A549 (cell line): ENCODE measurements around the gene CEACAM4.
"Not testable (repeated sequence)": the region's sequence is repeated elsewhere in the genome, so short reads cannot be mapped to it uniquely, and the experiment has no call there.

Experiments
- RCOR1 ChIP-seq: fragments of 150-350 bp; IDR thresholded peaks from 2 replicates; pipeline ENCODE4 v1.6.1; 2014; ENCODE audit warnings: antibody characterized with exemption, low read length, low read depth
- ZNF302 ChIP-seq: fragments of 250-450 bp; sonication (Bioruptor Pico); IDR thresholded peaks from 2 replicates; pipeline ENCODE4 v1.9.0; 2021; ENCODE audit warnings: inconsistent platforms, mild to moderate bottlenecking, moderate library complexity
- TF ChIP-seq, protein P1 (sequence below): fragments of >200 bp; sonication (Bioruptor Twin); formaldehyde crosslinking; IDR thresholded peaks from 3 replicates; pipeline ENCODE4 v1.5.1; 2016
- TF ChIP-seq, protein P2 (sequence below): fragments of 450-650 bp; IDR thresholded peaks from 2 replicates; pipeline ENCODE4 v1.6.1; 2014; ENCODE audit warnings: antibody characterized with exemption

DNA sequence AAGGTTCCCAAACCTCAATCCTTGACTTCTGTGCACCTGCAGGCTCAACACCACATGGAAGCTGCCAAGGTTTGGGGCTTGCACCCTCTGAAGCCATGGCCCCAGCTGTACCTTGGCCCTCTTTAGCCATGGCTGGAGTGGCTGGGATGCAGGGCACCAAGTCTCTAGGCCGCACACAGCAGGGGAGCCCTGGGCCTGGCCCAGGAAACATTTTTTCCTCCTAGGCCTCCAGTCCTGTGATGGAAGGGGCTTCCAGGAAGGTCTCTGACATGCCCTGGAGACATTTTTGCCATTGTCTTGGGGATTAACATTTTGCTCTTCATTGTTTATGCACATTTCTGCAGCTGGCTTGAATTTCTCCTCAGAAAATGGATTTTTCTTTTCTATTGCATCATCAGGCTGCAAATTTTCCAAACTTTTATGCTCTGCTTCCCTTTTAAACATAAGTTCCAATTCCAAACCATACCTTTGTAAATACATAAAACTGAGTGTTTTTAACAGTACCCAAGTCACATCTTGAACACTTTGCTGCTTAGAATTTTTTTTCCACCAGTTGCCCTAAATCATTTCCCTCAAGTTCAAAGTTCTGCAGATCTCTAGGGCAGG is 44.2 kb downstream of the CEACAM4 start:
- TF ChIP-seq, protein P1, sequence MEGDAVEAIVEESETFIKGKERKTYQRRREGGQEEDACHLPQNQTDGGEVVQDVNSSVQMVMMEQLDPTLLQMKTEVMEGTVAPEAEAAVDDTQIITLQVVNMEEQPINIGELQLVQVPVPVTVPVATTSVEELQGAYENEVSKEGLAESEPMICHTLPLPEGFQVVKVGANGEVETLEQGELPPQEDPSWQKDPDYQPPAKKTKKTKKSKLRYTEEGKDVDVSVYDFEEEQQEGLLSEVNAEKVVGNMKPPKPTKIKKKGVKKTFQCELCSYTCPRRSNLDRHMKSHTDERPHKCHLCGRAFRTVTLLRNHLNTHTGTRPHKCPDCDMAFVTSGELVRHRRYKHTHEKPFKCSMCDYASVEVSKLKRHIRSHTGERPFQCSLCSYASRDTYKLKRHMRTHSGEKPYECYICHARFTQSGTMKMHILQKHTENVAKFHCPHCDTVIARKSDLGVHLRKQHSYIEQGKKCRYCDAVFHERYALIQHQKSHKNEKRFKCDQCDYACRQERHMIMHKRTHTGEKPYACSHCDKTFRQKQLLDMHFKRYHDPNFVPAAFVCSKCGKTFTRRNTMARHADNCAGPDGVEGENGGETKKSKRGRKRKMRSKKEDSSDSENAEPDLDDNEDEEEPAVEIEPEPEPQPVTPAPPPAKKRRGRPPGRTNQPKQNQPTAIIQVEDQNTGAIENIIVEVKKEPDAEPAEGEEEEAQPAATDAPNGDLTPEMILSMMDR = not testable (repeated sequence)
- TF ChIP-seq, protein P2, sequence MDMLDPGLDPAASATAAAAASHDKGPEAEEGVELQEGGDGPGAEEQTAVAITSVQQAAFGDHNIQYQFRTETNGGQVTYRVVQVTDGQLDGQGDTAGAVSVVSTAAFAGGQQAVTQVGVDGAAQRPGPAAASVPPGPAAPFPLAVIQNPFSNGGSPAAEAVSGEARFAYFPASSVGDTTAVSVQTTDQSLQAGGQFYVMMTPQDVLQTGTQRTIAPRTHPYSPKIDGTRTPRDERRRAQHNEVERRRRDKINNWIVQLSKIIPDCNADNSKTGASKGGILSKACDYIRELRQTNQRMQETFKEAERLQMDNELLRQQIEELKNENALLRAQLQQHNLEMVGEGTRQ = not testable (repeated sequence)
- not testable (repeated sequence) for TF ChIP-seq ZNF302, RCOR1
